DOHH2 (cell line): ENCODE measurements around the gene USF1.
"Not testable (repeated sequence)": the region's sequence is repeated elsewhere in the genome, so short reads cannot be mapped to it uniquely, and the experiment has no call there.

Source experiments
- H3F3A ChIP-seq: fragments of 200-600 bp; sonication (generic), shearing (Covaris generic); 2 replicates; pipeline ENCODE4 v1.6.0; 2016; ENCODE audit warnings: antibody characterized with exemption, mild to moderate bottlenecking; ENCODE audit not compliant: control insufficient read depth, insufficient read depth
- H3K27ac ChIP-seq: fragments of 200-600 bp; sonication (generic); 2 replicates; pipeline ENCODE4 v1.5.1; 2014; ENCODE audit warnings: low read depth, mild to moderate bottlenecking, low read length, moderate library complexity
- H3K27me3 ChIP-seq: fragments of 200-600 bp; sonication (generic); 2 replicates; pipeline ENCODE4 v1.6.1; 2014; ENCODE audit warnings: mild to moderate bottlenecking, low read length, mixed read lengths; ENCODE audit not compliant: control insufficient read depth
- H3K36me3 ChIP-seq: fragments of 200-600 bp; sonication (generic); 2 replicates; pipeline ENCODE4 v1.6.1; 2014; ENCODE audit warnings: mild to moderate bottlenecking, low read length, moderate library complexity, mixed read lengths; ENCODE audit not compliant: control insufficient read depth
- H3K4me1 ChIP-seq: fragments of 200-600 bp; sonication (generic); 2 replicates; pipeline ENCODE4 v1.6.1; 2014; ENCODE audit warnings: mild to moderate bottlenecking, low read length, mixed read lengths; ENCODE audit not compliant: control insufficient read depth
- H3K4me2 ChIP-seq: fragments of 200-600 bp; sonication (generic); 2 replicates; pipeline ENCODE4 v1.6.0; 2014; ENCODE audit warnings: mild to moderate bottlenecking, low read length, moderate library complexity
- H3K4me3 ChIP-seq: fragments of 200-600 bp; sonication (generic); 2 replicates; pipeline ENCODE4 v1.5.1; 2014; ENCODE audit warnings: mild to moderate bottlenecking, low read length, mixed read lengths
- H3K79me2 ChIP-seq: fragments of 200-600 bp; sonication (generic); 2 replicates; pipeline ENCODE4 v1.6.1; 2014; ENCODE audit warnings: mild to moderate bottlenecking, low read length, mixed read lengths; ENCODE audit not compliant: control insufficient read depth
- H3K9me2 ChIP-seq: fragments of 200-600 bp; sonication (generic); replicated peaks from 2 replicates; pipeline ENCODE4 v1.6.1; 2014; ENCODE audit warnings: mild to moderate bottlenecking, low read length, mixed read lengths; ENCODE audit not compliant: control insufficient read depth
- H3K9me3 ChIP-seq: fragments of 200-600 bp; sonication (generic); 2 replicates; pipeline ENCODE4 v1.6.1; 2014; ENCODE audit warnings: antibody characterized with exemption, low read length, mixed read lengths; ENCODE audit not compliant: control insufficient read depth, insufficient read depth
- H4K20me1 ChIP-seq: fragments of 200-600 bp; sonication (generic); 2 replicates; pipeline ENCODE4 v1.6.0; 2014; ENCODE audit warnings: low read depth, mild to moderate bottlenecking, antibody characterized with exemption, low read length, moderate library complexity; ENCODE audit not compliant: control insufficient read depth, insufficient read depth
- CTCF ChIP-seq: fragments of 200-600 bp; sonication (generic); IDR thresholded peaks from one replicate; pipeline ENCODE4 v1.5.1; 2014; ENCODE audit warnings: antibody characterized with exemption, mild to moderate bottlenecking, low read depth, low read length; ENCODE audit not compliant: poor library complexity, severe bottlenecking
- EZH2phosphoT487 ChIP-seq: fragments of 200-600 bp; sonication (generic); IDR thresholded peaks from 2 replicates; pipeline ENCODE4 v1.6.1; 2017; ENCODE audit warnings: borderline replicate concordance, mild to moderate bottlenecking, antibody characterized with exemption, low read length, moderate library complexity, mixed read lengths

USF1 gene

GRCh38 chr1:161033751-161034150 lies 12.0 kb downstream of the USF1 start:
- peaks cover 16% of the 10 kb centered on the region for H3K36me3 ChIP-seq
- TF ChIP-seq CTCF (no peak), EZH2phosphoT487 (no peak)
- no peaks in the 10 kb centered on the region for H3K9me3 ChIP-seq

DNA sequence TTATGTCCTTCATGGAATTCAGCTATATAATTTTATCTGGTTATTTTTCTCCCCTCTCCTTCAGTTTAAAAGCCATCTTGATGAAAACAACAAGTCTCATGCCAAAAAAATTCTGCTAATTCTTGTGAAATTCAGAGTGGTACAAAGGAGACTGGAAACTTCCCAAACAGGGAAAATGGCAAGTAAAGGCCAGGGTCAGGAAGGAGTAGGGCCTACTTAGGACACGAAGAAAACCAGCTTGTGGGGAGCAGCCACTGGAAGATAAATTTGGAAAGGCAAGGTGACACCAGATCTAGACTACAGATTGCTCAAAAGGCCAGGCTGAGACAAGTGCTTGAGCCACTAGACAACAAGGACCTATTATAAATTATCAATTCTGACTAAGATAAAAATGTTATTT lies 13.4 kb downstream of the USF1 start:
- Histone ChIP-seq H4K20me1 (no peaks in the 10 kb centered on the region), H3K4me3 (no peak overlapping the region), H3F3A (no peaks in the 10 kb centered on the region), H3K36me3 (peaks cover 4% of the 10 kb centered on the region), H3K4me2 (no peak overlapping the region), H3K27me3 (no peaks in the 10 kb centered on the region), H3K9me2 (no peaks in the 10 kb centered on the region), H3K27ac (no peak overlapping the region), H3K9me3 (no peaks in the 10 kb centered on the region), H3K4me1 (peaks cover 16% of the 10 kb centered on the region), H3K79me2 (peaks cover 9% of the 10 kb centered on the region)
- no peak for TF ChIP-seq CTCF
- TF ChIP-seq EZH2phosphoT487, result no peak

More at GRCh38 chr1:161033751-161034150, 12.0 kb downstream of the USF1 start:
- Histone ChIP-seq H3K4me1 (peaks cover 26% of the 10 kb centered on the region), H3K4me2 (no peak overlapping the region), H4K20me1 (no peaks in the 10 kb centered on the region), H3K27ac (no peak overlapping the region), H3K79me2 (peaks cover 22% of the 10 kb centered on the region), H3F3A (no peaks in the 10 kb centered on the region), H3K27me3 (no peaks in the 10 kb centered on the region), H3K9me2 (no peaks in the 10 kb centered on the region), H3K4me3 (no peak overlapping the region)

DNA sequence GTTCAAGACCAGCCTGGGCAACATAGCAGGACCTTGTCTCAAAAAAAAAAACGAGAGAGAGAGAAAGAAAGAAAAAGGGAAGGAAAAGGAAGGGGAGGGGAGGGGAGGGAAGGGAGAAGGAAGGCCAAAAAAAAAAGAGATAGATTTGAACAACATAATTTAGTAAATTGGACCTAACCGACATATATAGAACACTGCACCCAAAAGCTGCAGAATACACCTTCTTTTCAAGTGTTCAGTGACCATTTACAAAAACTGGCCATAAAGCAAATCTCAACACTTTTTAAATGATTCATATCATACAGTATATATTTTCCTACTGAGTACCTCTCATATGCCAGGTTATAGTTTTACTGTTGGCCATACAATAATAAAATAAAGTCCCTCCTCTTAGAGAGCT lies 13.9 kb downstream of the USF1 start:
- Histone ChIP-seq H3K9me3 (no peaks in the 10 kb centered on the region; the same call in 1 of the 2 replicates), H3K27me3 (no peaks in the 10 kb centered on the region), H3K4me3 (no peak overlapping the region), H3F3A (no peaks in the 10 kb centered on the region), H4K20me1 (no peaks in the 10 kb centered on the region), H3K4me2 (no peak overlapping the region), H3K4me1 (peaks cover 16% of the 10 kb centered on the region), H3K9me2 (no peaks in the 10 kb centered on the region), H3K36me3 (no peaks in the 10 kb centered on the region; the same call in 1 of the 2 replicates), H3K27ac (no peak overlapping the region), H3K79me2 (peaks cover 3% of the 10 kb centered on the region)
- TF ChIP-seq CTCF (no peak), EZH2phosphoT487 (no peak)

DNA sequence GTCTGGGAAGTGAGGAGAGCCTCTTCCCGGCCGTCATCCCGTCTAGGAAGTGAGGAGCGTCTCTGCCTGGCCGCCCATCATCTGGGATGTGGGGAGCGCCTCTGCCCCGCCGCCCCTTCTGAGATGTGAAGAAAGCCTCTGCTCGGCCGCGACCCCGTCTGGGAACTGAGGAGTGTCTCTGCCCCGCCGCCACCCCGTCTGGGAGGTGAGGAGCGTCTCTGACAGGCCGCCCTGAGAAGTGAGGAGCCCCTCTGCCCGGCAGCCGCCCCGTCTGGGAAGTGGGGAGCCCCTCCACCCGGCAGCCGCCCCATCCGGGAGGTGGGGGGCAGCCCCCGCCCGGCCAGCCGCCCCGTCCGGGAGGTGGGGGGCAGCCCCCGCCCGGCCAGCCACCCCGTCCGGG lies 16.3 kb downstream of the USF1 start:
- H3F3A ChIP-seq, H3K79me2 ChIP-seq, H3K4me1 ChIP-seq, H3K27me3 ChIP-seq, H3K4me2 ChIP-seq, H3K27ac ChIP-seq, H3K9me3 ChIP-seq, H3K4me3 ChIP-seq, H4K20me1 ChIP-seq, H3K36me3 ChIP-seq, H3K9me2 ChIP-seq: not testable (repeated sequence)

GRCh38 chr1:161026954-161027353 lies 18.8 kb downstream of the USF1 start:
- H4K20me1 ChIP-seq, H3K9me3 ChIP-seq, H3K27me3 ChIP-seq, H3K36me3 ChIP-seq, H3K79me2 ChIP-seq, H3K4me2 ChIP-seq, H3K4me3 ChIP-seq, H3K27ac ChIP-seq, H3K4me1 ChIP-seq, H3K9me2 ChIP-seq: not testable (repeated sequence)
- peaks cover 12% of the 10 kb centered on the region for H3F3A ChIP-seq

DNA sequence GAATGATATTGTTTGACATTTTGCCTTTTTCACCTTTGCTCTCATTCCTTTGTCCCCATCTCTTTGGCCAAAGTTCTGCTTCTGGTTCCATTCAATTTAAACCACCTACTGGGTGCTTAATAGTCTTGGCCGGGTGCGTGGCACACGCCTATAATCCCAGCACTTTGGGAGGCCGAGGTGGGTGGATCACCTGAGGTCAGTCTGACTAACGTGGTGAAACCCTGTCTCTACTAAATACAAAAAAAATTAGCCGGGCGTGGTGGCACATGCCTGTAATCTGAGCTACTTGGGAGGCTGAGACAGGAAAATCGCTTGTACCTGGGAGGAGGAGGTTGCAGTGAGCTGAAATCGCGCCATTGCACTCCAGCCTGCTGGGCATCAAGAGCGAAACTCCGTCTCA lies 23.3 kb downstream of the USF1 start:
- H4K20me1 ChIP-seq, H3K9me2 ChIP-seq, H3K27ac ChIP-seq, H3K36me3 ChIP-seq, H3K9me3 ChIP-seq, H3K27me3 ChIP-seq, H3K4me3 ChIP-seq, H3K4me2 ChIP-seq, H3K79me2 ChIP-seq: not testable (repeated sequence)
- peaks cover 26% of the 10 kb centered on the region for H3K4me1 ChIP-seq
- peaks cover 18% of the 10 kb centered on the region for H3F3A ChIP-seq
